ENCODE results near the gene CLCF1. TPM values are rescaled to one million over a fixed set of nuclear protein-coding genes. Genes with fewer than 3 reads are reported as not detected.

Gene CLCF1
- total and polyA plus RNA-seq, 10 of the 15 experiments (the other 5 are each of a cell fraction or from before 2014, with no cell fraction given): 0.16 to 2.1 (median 0.63) TPM; not detected in 1

GRCh38 chr11:67416416-67417335 is 43.3 kb upstream of the CLCF1 start:
- no peak overlapping the region for H3K9ac ChIP-seq (ENCODE audit: control insufficient read depth, insufficient read depth, low read length)
- H3K27ac ChIP-seq (ENCODE audit: control insufficient read depth, insufficient read depth): no peak overlapping the region
- peaks cover 8% of the 10 kb centered on the region for H3K4me1 ChIP-seq (ENCODE audit: control insufficient read depth, insufficient read depth, low read length)
- no peak overlapping the region for H2AFZ ChIP-seq (ENCODE audit: control insufficient read depth, low read depth, low read length)
- no peak overlapping the region for H3K4me3 ChIP-seq
- CTCF ChIA-PET: no interaction called here
- no TSS peak for BruUV-seq (replicated peaks)
- DNase-seq (ENCODE audit: low read depth, low spot score): no peak
- intact Hi-C loops (cut with micrococcal nuclease; ENCODE audit: unreplicated experiment) (no loop called here), in situ Hi-C loops (cut with MboI) (no loop called here)
- SMC1A ChIA-PET (ENCODE audit: uncharacterized antibody, unreplicated experiment): no interaction called here
- no peaks in the 10 kb centered on the region for H3K9me3 ChIP-seq (replicated peaks; ENCODE audit: control insufficient read depth, insufficient read depth, low read length)
- H4K20me1 ChIP-seq (ENCODE audit: control insufficient read depth, insufficient read depth): no peaks in the 10 kb centered on the region
- H3K4me2 ChIP-seq (ENCODE audit: control insufficient read depth, insufficient read depth): no peak overlapping the region
- FAIRE-seq: no peak
- POLR2A ChIA-PET: no interaction called here
- no peak for TF ChIP-seq SUZ12 (IDR thresholded peaks at IDR 0.05; ENCODE audit: unreplicated experiment)
- no peak for TF ChIP-seq SKIL (IDR thresholded peaks at IDR 0.05; ENCODE audit: low read depth, poor library complexity, severe bottlenecking)
- no peak for TF ChIP-seq IKZF1 (conservative IDR thresholded peaks at IDR 0.05)
- no peak for TF ChIP-seq KLF5 (IDR thresholded peaks at IDR 0.05; ENCODE audit: partially characterized antibody)
- TF ChIP-seq ATF2 (IDR thresholded peaks at IDR 0.05; ENCODE audit: low read length): no peak
- TF ChIP-seq IRF4 (IDR thresholded peaks at IDR 0.05; ENCODE audit: low read depth, low read length): no peak
- no peak for TF ChIP-seq RFX5 (IDR thresholded peaks at IDR 0.05; ENCODE audit: low read depth, low read length)
- WGBS (ENCODE audit: insufficient coverage, insufficient replicate concordance, low lambda C conversion rate, missing lambda C conversion rate): 36% methylated on average over 21 of the region's 21 CpGs
- RAD21 ChIA-PET (ENCODE audit: unreplicated experiment): no interaction called here
- no peaks in the 10 kb centered on the region for H3K36me3 ChIP-seq (ENCODE audit: control insufficient read depth in 2 of 2, insufficient read depth in 2 of 2, low read length in 1 of 2)
- peaks cover 0 to 5% of the 10 kb centered on the region in 2 experiments; a peak in 3 of 4 replicates for H3K27me3 ChIP-seq (replicated peaks in 1 of 2; ENCODE audit: control insufficient read depth in 2 of 2, insufficient read depth in 2 of 2, low read length in 1 of 2)
- no peaks in the 10 kb centered on the region for H3K79me2 ChIP-seq (ENCODE audit: control insufficient read depth, insufficient read depth, low read length)
- ATAC-seq: no peak
